Inflammatory macrophage treated with lipopolysaccharide for 1 hour (primary cell): Measurements from ENCODE around the gene PTGIR.

Source experiments
- DNase-seq, 2 donors: peaks; one replicate each; pipeline ENCODE4 v3.0.0-alpha.2; 2020 to 2022

The PTGIR gene

GRCh38 chr19:46599716-46600373, 25.0 kb downstream of the PTGIR start:
- no peak for DNase-seq

GRCh38 chr19:46598372-46598917, 26.4 kb downstream of the PTGIR start:
- no peak for DNase-seq

- DNase-seq, result peak in 1 of 2 donors; percentile 49
Observed at GRCh38 chr19:46596008-46596407, 28.9 kb downstream of the PTGIR start.

GRCh38 chr19:46591870-46592269, 33.0 kb downstream of the PTGIR start:
- peak; percentile 40 to 58 for DNase-seq

- no peak for DNase-seq
Observed at GRCh38 chr19:46591254-46591653, 33.6 kb downstream of the PTGIR start.

GRCh38 chr19:46587861-46588260, 37.0 kb downstream of the PTGIR start:
- no peak for DNase-seq

GRCh38 chr19:46586294-46586693, 38.6 kb downstream of the PTGIR start:
- no peak for DNase-seq

GRCh38 chr19:46585539-46585938, 39.4 kb downstream of the PTGIR start:
- DNase-seq, result no peak

GRCh38 chr19:46580247-46580646, 44.6 kb downstream of the PTGIR start:
- no peak for DNase-seq

- DNase-seq, result no peak
Observed at GRCh38 chr19:46579361-46579879, 45.5 kb downstream of the PTGIR start.

- no peak for DNase-seq
Observed at GRCh38 chr19:46578450-46578849, 46.4 kb downstream of the PTGIR start.

- DNase-seq, result peak; percentile 61 to 90
Observed at GRCh38 chr19:46574533-46574932, 50.4 kb downstream of the PTGIR start.

- DNase-seq, result peak in 1 of 2 donors; percentile 71
Observed at GRCh38 chr19:46573679-46574498, 51.0 kb downstream of the PTGIR start.

- peak in 1 of 2 donors; percentile 31 for DNase-seq
Observed at GRCh38 chr19:46571495-46571894, 53.4 kb downstream of the PTGIR start.
